Mucosa of stomach (tissue), 1 donor: ENCODE results near the gene PPM1B.
"Not testable (repeated sequence)": the region's sequence is repeated elsewhere in the genome, so short reads cannot be mapped to it uniquely, and the experiment has no call there.

ENCODE experiments used
- H3K27me3 ChIP-seq: one replicate; pipeline ENCODE4 v1.7.0; 2013; ENCODE audit warnings: mild to moderate bottlenecking, low read length; ENCODE audit not compliant: control insufficient read depth, insufficient read depth
- H3K36me3 ChIP-seq: one replicate; pipeline ENCODE4 v1.7.0; 2013; ENCODE audit warnings: low read length; ENCODE audit not compliant: control insufficient read depth, insufficient read depth
- H3K4me1 ChIP-seq: one replicate; pipeline ENCODE4 v1.7.0; 2013; ENCODE audit warnings: mild to moderate bottlenecking, low read length; ENCODE audit not compliant: control insufficient read depth, insufficient read depth
- H3K4me3 ChIP-seq: one replicate; pipeline ENCODE4 v1.7.0; 2013; ENCODE audit warnings: low read length
- H3K9ac ChIP-seq: one replicate; pipeline ENCODE4 v1.7.0; 2013; ENCODE audit warnings: mild to moderate bottlenecking, low read length, moderate library complexity
- H3K9me3 ChIP-seq: one replicate; pipeline ENCODE4 v1.7.0; 2013; ENCODE audit warnings: mild to moderate bottlenecking, low read length, moderate library complexity; ENCODE audit not compliant: control insufficient read depth
- donor health status: Pancreatic carcinoma.

Gene PPM1B

GRCh38 chr2:44245083-44245861, 76.6 kb downstream of the PPM1B start:
- Histone ChIP-seq H3K4me1 (peaks cover 17% of the 10 kb centered on the region), H3K36me3 (no peaks in the 10 kb centered on the region), H3K27me3 (no peaks in the 10 kb centered on the region), H3K9me3 (no peaks in the 10 kb centered on the region), H3K4me3 (no peak overlapping the region), H3K9ac (peak overlapping the region; percentile 11)

GRCh38 chr2:44246436-44246835, 77.8 kb downstream of the PPM1B start:
- no peaks in the 10 kb centered on the region for H3K36me3 ChIP-seq
- no peaks in the 10 kb centered on the region for H3K27me3 ChIP-seq
- H3K9ac ChIP-seq: no peak overlapping the region
- H3K4me1 ChIP-seq: peaks cover 17% of the 10 kb centered on the region
- no peaks in the 10 kb centered on the region for H3K9me3 ChIP-seq
- no peak overlapping the region for H3K4me3 ChIP-seq

- H3K9ac ChIP-seq: no peak overlapping the region
- H3K4me1 ChIP-seq: peaks cover 17% of the 10 kb centered on the region
- no peaks in the 10 kb centered on the region for H3K9me3 ChIP-seq
- no peaks in the 10 kb centered on the region for H3K27me3 ChIP-seq
- no peaks in the 10 kb centered on the region for H3K36me3 ChIP-seq
- H3K4me3 ChIP-seq: no peak overlapping the region
These were observed 78.2 kb downstream of the PPM1B start for GRCh38 chr2:44246840-44247369.

GRCh38 chr2:44247924-44248323, 79.2 kb downstream of the PPM1B start:
- Histone ChIP-seq H3K9me3 (no peaks in the 10 kb centered on the region), H3K4me3 (no peak overlapping the region), H3K4me1 (peaks cover 17% of the 10 kb centered on the region), H3K9ac (no peak overlapping the region), H3K27me3 (no peaks in the 10 kb centered on the region), H3K36me3 (no peaks in the 10 kb centered on the region)

GRCh38 chr2:44249269-44249668, 80.6 kb downstream of the PPM1B start:
- not testable (repeated sequence) for H3K9me3 ChIP-seq, H3K36me3 ChIP-seq, H3K9ac ChIP-seq, H3K4me3 ChIP-seq, H3K27me3 ChIP-seq
- peaks cover 13% of the 10 kb centered on the region for H3K4me1 ChIP-seq

GRCh38 chr2:44250376-44250775, 81.7 kb downstream of the PPM1B start:
- Histone ChIP-seq H3K9ac (no peak overlapping the region), H3K36me3 (no peaks in the 10 kb centered on the region), H3K4me3 (no peak overlapping the region)

GRCh38 chr2:44254023-44254422, 85.3 kb downstream of the PPM1B start:
- Histone ChIP-seq H3K9ac (no peak overlapping the region), H3K36me3 (no peaks in the 10 kb centered on the region)

More at GRCh38 chr2:44250376-44250775, 81.7 kb downstream of the PPM1B start:
- no peaks in the 10 kb centered on the region for H3K27me3 ChIP-seq
- H3K4me1 ChIP-seq: peaks cover 8% of the 10 kb centered on the region
- H3K9me3 ChIP-seq: no peaks in the 10 kb centered on the region

GRCh38 chr2:44255704-44256103, 87.0 kb downstream of the PPM1B start:
- H3K9ac ChIP-seq, H3K36me3 ChIP-seq, H3K4me1 ChIP-seq, H3K9me3 ChIP-seq, H3K4me3 ChIP-seq, H3K27me3 ChIP-seq: not testable (repeated sequence)

More at GRCh38 chr2:44254023-44254422, 85.3 kb downstream of the PPM1B start:
- Histone ChIP-seq H3K27me3 (no peaks in the 10 kb centered on the region), H3K9me3 (no peaks in the 10 kb centered on the region), H3K4me1 (no peaks in the 10 kb centered on the region), H3K4me3 (no peak overlapping the region)

GRCh38 chr2:44257802-44258201, 89.1 kb downstream of the PPM1B start:
- H3K36me3 ChIP-seq, H3K4me1 ChIP-seq, H3K9me3 ChIP-seq, H3K9ac ChIP-seq, H3K4me3 ChIP-seq, H3K27me3 ChIP-seq: not testable (repeated sequence)

- Histone ChIP-seq H3K9me3 (no peaks in the 10 kb centered on the region), H3K27me3 (no peaks in the 10 kb centered on the region)
These were observed 98.7 kb downstream of the PPM1B start for GRCh38 chr2:44267269-44267795.

GRCh38 chr2:44267796-44268648, 99.3 kb downstream of the PPM1B start:
- no peaks in the 10 kb centered on the region for H3K36me3 ChIP-seq
- H3K4me1 ChIP-seq: no peaks in the 10 kb centered on the region
- H3K9me3 ChIP-seq: no peaks in the 10 kb centered on the region
- no peak overlapping the region for H3K9ac ChIP-seq
- H3K4me3 ChIP-seq: no peak overlapping the region
- H3K27me3 ChIP-seq: no peaks in the 10 kb centered on the region

More at GRCh38 chr2:44267269-44267795, 98.7 kb downstream of the PPM1B start:
- Histone ChIP-seq H3K4me1 (no peaks in the 10 kb centered on the region), H3K36me3 (no peaks in the 10 kb centered on the region), H3K9ac (no peak overlapping the region), H3K4me3 (no peak overlapping the region)

- H3K4me1 ChIP-seq: no peaks in the 10 kb centered on the region
- H3K9me3 ChIP-seq: no peaks in the 10 kb centered on the region
- no peaks in the 10 kb centered on the region for H3K36me3 ChIP-seq
- H3K27me3 ChIP-seq: no peaks in the 10 kb centered on the region
- no peak overlapping the region for H3K9ac ChIP-seq
- no peak overlapping the region for H3K4me3 ChIP-seq
These were observed 101.2 kb downstream of the PPM1B start for GRCh38 chr2:44269831-44270230.
